C4-2B (cell line): ENCODE data around the gene SLC17A3.

Experiments used
- H3K27ac ChIP-seq: fragments of 450-650 bp; 2 replicates; pipeline ENCODE4 v1.5.1; 2017
- CTCF ChIP-seq: fragments of 450-650 bp; conservative IDR thresholded peaks from 2 replicates; pipeline ENCODE4 v1.5.1; 2017; ENCODE audit warnings: mild to moderate bottlenecking
- ZFX ChIP-seq: fragments of 450-650 bp; IDR thresholded peaks from 2 replicates; pipeline ENCODE4 v1.6.1; 2017

The SLC17A3 gene

GRCh38 chr6:25878721-25879322 is 4.8 kb upstream of the SLC17A3 start:
- no peak overlapping the region for H3K27ac ChIP-seq
- TF ChIP-seq ZFX (no peak), CTCF (no peak)

GRCh38 chr6:25875926-25876602 is 2.0 kb upstream of the SLC17A3 start:
- TF ChIP-seq ZFX (no peak), CTCF (no peak)
- H3K27ac ChIP-seq, result no peak overlapping the region

GRCh38 chr6:25875563-25875905 is 1.5 kb upstream of the SLC17A3 start:
- TF ChIP-seq CTCF, result no peak
- no peak for TF ChIP-seq ZFX
- H3K27ac ChIP-seq, result no peak overlapping the region

GRCh38 chr6:25874822-25875562 is 949 bp upstream of the SLC17A3 start:
- no peak overlapping the region for H3K27ac ChIP-seq
- TF ChIP-seq ZFX (no peak), CTCF (no peak)

- no peak for TF ChIP-seq CTCF
- no peak for TF ChIP-seq ZFX
- H3K27ac ChIP-seq, result no peak overlapping the region
Observed at GRCh38 chr6:25872814-25873213, 1.2 kb downstream of the SLC17A3 start.

GRCh38 chr6:25869840-25870239 is 4.2 kb downstream of the SLC17A3 start:
- no peak overlapping the region for H3K27ac ChIP-seq
- TF ChIP-seq CTCF, result no peak
- TF ChIP-seq ZFX, result no peak
